H9 (cell line): ENCODE results near the gene PELI2. TPM values are rescaled to one million over a fixed set of nuclear protein-coding genes. Genes with fewer than 3 reads are reported as not detected.

Experiments used
- DNase-seq: peaks from one replicate; pipeline ENCODE4 v3.0.0-alpha.2; 2017
- H2AFZ ChIP-seq: one replicate; pipeline ENCODE4 v1.6.1; 2013; ENCODE audit warnings: mild to moderate bottlenecking, low read length, control low read depth, moderate library complexity
- H2AK5ac ChIP-seq: 2 replicates; pipeline ENCODE4 v1.6.1; 2013; ENCODE audit warnings: low read length, control low read depth, mixed read lengths; ENCODE audit not compliant: insufficient read length
- H2BK120ac ChIP-seq: one replicate; pipeline ENCODE4 v1.6.1; 2013; ENCODE audit warnings: low read depth, mild to moderate bottlenecking, low read length, control low read depth, inconsistent platforms; ENCODE audit not compliant: poor library complexity, severe bottlenecking
- H2BK12ac ChIP-seq: 2 replicates; pipeline ENCODE4 v1.6.1; 2013; ENCODE audit warnings: low read length, control low read depth, mixed read lengths, low read depth; ENCODE audit not compliant: insufficient read length
- H2BK15ac ChIP-seq: 2 replicates; pipeline ENCODE4 v1.6.1; 2013; ENCODE audit warnings: low read depth, low read length, control low read depth
- H2BK20ac ChIP-seq: one replicate; pipeline ENCODE4 v1.6.1; 2013; ENCODE audit warnings: low read depth, mild to moderate bottlenecking, low read length, control low read depth, inconsistent platforms; ENCODE audit not compliant: poor library complexity, severe bottlenecking
- H2BK5ac ChIP-seq: 2 replicates; pipeline ENCODE4 v1.6.1; 2013; ENCODE audit warnings: low read length, control low read depth, mixed read lengths; ENCODE audit not compliant: insufficient read length
- H3K14ac ChIP-seq: 2 replicates; pipeline ENCODE4 v1.6.1; 2013; ENCODE audit warnings: low read length, control low read depth; ENCODE audit not compliant: insufficient read depth
- H3K18ac ChIP-seq: 2 replicates; pipeline ENCODE4 v1.6.1; 2013; ENCODE audit warnings: low read depth, mild to moderate bottlenecking, mixed read lengths, low read length, control low read depth; ENCODE audit not compliant: insufficient read length
- H3K23ac ChIP-seq: 2 replicates; pipeline ENCODE4 v1.6.1; 2013; ENCODE audit warnings: low read length, control low read depth, mixed read lengths, low read depth; ENCODE audit not compliant: insufficient read length
- H3K23me2 ChIP-seq: 2 replicates; pipeline ENCODE4 v1.6.1; 2013; ENCODE audit warnings: low read depth, mild to moderate bottlenecking, mixed read lengths, low read length, control low read depth; ENCODE audit not compliant: insufficient read length, poor library complexity, severe bottlenecking
- H3K27ac ChIP-seq: 2 replicates; pipeline ENCODE4 v1.5.1; 2013; ENCODE audit warnings: low read length, control low read depth, mixed read lengths, low read depth; ENCODE audit not compliant: insufficient read length
- H3K27me3 ChIP-seq: 2 replicates; pipeline ENCODE4 v1.6.1; 2013; ENCODE audit warnings: low read length, control low read depth, inconsistent platforms; ENCODE audit not compliant: insufficient read depth
- H3K4ac ChIP-seq: 2 replicates; pipeline ENCODE4 v1.6.1; 2013; ENCODE audit warnings: low read depth, mild to moderate bottlenecking, control low read depth, inconsistent platforms, low read length, moderate library complexity
- H3K4me1 ChIP-seq: 2 replicates; pipeline ENCODE4 v1.6.1; 2013; ENCODE audit warnings: low read length, control low read depth, inconsistent platforms; ENCODE audit not compliant: insufficient read depth
- H3K4me2 ChIP-seq: 2 replicates; pipeline ENCODE4 v1.6.1; 2013; ENCODE audit warnings: low read length, control low read depth, mixed read lengths; ENCODE audit not compliant: insufficient read length, insufficient read depth
- H3K56ac ChIP-seq: 2 replicates; pipeline ENCODE4 v1.6.1; 2013; ENCODE audit warnings: low read depth, mild to moderate bottlenecking, mixed read lengths, low read length, control low read depth; ENCODE audit not compliant: insufficient read length
- H3K79me1 ChIP-seq: 2 replicates; pipeline ENCODE4 v1.6.1; 2013; ENCODE audit warnings: low read depth, mild to moderate bottlenecking, moderate library complexity, low read length, control low read depth, inconsistent platforms; ENCODE audit not compliant: insufficient read depth, poor library complexity, severe bottlenecking
- H3K79me2 ChIP-seq: 2 replicates; pipeline ENCODE4 v1.6.1; 2013; ENCODE audit warnings: low read length, control low read depth, inconsistent platforms; ENCODE audit not compliant: insufficient read depth
- H3K9ac ChIP-seq: 2 replicates; pipeline ENCODE4 v1.6.1; 2013; ENCODE audit warnings: low read length, control low read depth, mixed read lengths; ENCODE audit not compliant: insufficient read length; ENCODE audit errors: extremely low read depth
- H3K9me3 ChIP-seq: one replicate; pipeline ENCODE4 v1.6.1; 2013; ENCODE audit warnings: low read depth, low read length, inconsistent platforms; ENCODE audit not compliant: control insufficient read depth
- H3T11ph ChIP-seq: one replicate; pipeline ENCODE4 v1.6.1; 2013; ENCODE audit warnings: mild to moderate bottlenecking, low read length, control low read depth, inconsistent platforms
- H4K20me1 ChIP-seq: one replicate; pipeline ENCODE4 v1.6.1; 2013; ENCODE audit not compliant: control insufficient read depth, insufficient read length, insufficient read depth
- H4K5ac ChIP-seq: 2 replicates; pipeline ENCODE4 v1.6.1; 2013; ENCODE audit warnings: low read depth, mild to moderate bottlenecking, mixed read lengths, low read length, control low read depth; ENCODE audit not compliant: insufficient read length
- H4K8ac ChIP-seq: replicated peaks from 2 replicates; pipeline ENCODE4 v1.6.1; 2013; ENCODE audit warnings: low read length, control low read depth, mixed read lengths, low read depth; ENCODE audit not compliant: insufficient read length
- H4K91ac ChIP-seq: 2 replicates; pipeline ENCODE4 v1.6.1; 2013; ENCODE audit warnings: low read depth, mild to moderate bottlenecking, moderate library complexity, mixed read lengths, low read length, control low read depth; ENCODE audit not compliant: insufficient read length
- H3K27ac Mint-ChIP-seq, 3 experiments: 2 replicates in 2 of 3; 3 replicates in 1 of 3; pipeline ENCODE4 v1.8.0; 2020 to 2021; ENCODE audit warnings: mixed read lengths in 3 of 3, mild to moderate bottlenecking in 1 of 3, moderate library complexity in 1 of 3
- H3K27me3 Mint-ChIP-seq: 2 replicates; pipeline ENCODE4 v1.8.0; 2021; ENCODE audit warnings: low read depth, mild to moderate bottlenecking, moderate library complexity, mixed read lengths
- H3K36me3 Mint-ChIP-seq, 3 experiments: 2 replicates in 2 of 3; 3 replicates in 1 of 3; pipeline ENCODE4 v1.8.0; 2020 to 2021; ENCODE audit warnings: low read depth in 3 of 3, mixed read lengths in 3 of 3; ENCODE audit not compliant: insufficient read depth in 1 of 3
- H3K4me1 Mint-ChIP-seq, 2 experiments: 2 replicates each; pipeline ENCODE4 v1.8.0; 2020; ENCODE audit warnings: mixed read lengths in 2 of 2
- H3K4me3 Mint-ChIP-seq, 2 experiments: 2 replicates in 1 of 2; 3 replicates in 1 of 2; pipeline ENCODE4 v1.8.0; 2020 to 2021; ENCODE audit warnings: mild to moderate bottlenecking in 2 of 2, mixed read lengths in 2 of 2, moderate library complexity in 1 of 2
- H3K9me3 Mint-ChIP-seq, 2 experiments: 2 replicates in 1 of 2; 3 replicates in 1 of 2; pipeline ENCODE4 v1.8.0; 2020; ENCODE audit warnings: mild to moderate bottlenecking in 2 of 2, mixed read lengths in 2 of 2, moderate library complexity in 1 of 2
- WGBS: extraction: QIAGEN DNeasy Blood & Tissue Kit; methylation state at CpG from one replicate; pipeline ENCODE4 v1.1.7; 2013; ENCODE audit warnings: missing lambda C conversion rate, low lambda C conversion rate, mixed read lengths; ENCODE audit not compliant: insufficient read length; ENCODE audit errors: extremely low coverage; 5-methylcytosine and 5-hydroxymethylcytosine counted together
- total RNA-seq: library from RNA; stranded (reverse); gene quantifications from 2 replicates; pipeline ENCODE4 v1.2.1, GENCODE V29; 2021
- TF ChIP-seq, protein P1 (sequence below): fragments of 200-600 bp; sonication (generic); conservative IDR thresholded peaks from 3 replicates; pipeline ENCODE4 v1.8.0; 2021; ENCODE audit warnings: antibody characterized with exemption, mild to moderate bottlenecking

Gene PELI2
- total RNA-seq, 1 experiment from 2014 or later: 18.0 TPM

DNA sequence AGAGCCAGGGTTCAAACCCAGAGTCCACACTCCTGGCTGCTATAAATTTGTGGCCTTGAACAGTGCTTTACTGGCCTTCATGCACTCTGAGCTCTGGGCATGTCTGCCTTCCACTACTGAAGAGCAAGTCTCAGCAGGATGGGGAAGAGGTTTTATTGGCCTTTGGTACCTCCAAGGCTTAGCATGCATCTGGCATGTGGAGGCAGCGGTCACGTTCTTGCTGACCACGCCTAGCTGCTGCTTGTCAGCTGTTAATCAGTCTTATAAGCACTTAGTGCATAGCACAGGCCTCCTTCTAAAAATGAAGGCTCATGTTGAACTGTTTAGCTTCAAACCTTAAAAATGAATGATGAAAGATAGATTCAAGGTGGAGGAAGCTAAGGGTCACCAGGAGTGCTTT lies 177.5 kb downstream of the PELI2 start:
- no peak overlapping the region for H2BK20ac ChIP-seq
- no peak overlapping the region for H3K18ac ChIP-seq
- no peak overlapping the region for H3T11ph ChIP-seq
- H3K4ac ChIP-seq: no peak overlapping the region
- H3K23me2 ChIP-seq: no peaks in the 10 kb centered on the region
- H2AK5ac ChIP-seq: no peak overlapping the region
- Mint-ChIP-seq H3K36me3 (peaks cover 0 to 4% (median 0%) of the 10 kb centered on the region in 3 experiments; a peak in 3 of 7 replicates), H3K4me3 (no peak overlapping the region), H3K27ac (no peak overlapping the region), H3K4me1 (0 out of 4 replicates have a peak, but pooled peaks cover 0 to 2% of the 10 kb centered on the region in 2 experiments), H3K9me3 (no peaks in the 10 kb centered on the region), H3K27me3 (no peaks in the 10 kb centered on the region)
- TF ChIP-seq, protein P1, sequence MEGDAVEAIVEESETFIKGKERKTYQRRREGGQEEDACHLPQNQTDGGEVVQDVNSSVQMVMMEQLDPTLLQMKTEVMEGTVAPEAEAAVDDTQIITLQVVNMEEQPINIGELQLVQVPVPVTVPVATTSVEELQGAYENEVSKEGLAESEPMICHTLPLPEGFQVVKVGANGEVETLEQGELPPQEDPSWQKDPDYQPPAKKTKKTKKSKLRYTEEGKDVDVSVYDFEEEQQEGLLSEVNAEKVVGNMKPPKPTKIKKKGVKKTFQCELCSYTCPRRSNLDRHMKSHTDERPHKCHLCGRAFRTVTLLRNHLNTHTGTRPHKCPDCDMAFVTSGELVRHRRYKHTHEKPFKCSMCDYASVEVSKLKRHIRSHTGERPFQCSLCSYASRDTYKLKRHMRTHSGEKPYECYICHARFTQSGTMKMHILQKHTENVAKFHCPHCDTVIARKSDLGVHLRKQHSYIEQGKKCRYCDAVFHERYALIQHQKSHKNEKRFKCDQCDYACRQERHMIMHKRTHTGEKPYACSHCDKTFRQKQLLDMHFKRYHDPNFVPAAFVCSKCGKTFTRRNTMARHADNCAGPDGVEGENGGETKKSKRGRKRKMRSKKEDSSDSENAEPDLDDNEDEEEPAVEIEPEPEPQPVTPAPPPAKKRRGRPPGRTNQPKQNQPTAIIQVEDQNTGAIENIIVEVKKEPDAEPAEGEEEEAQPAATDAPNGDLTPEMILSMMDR: no peak
- no peaks in the 10 kb centered on the region for H3K27me3 ChIP-seq
- no peak overlapping the region for H3K27ac ChIP-seq
- no peak overlapping the region for H2BK12ac ChIP-seq
- H3K23ac ChIP-seq: no peak overlapping the region
- no peak overlapping the region for H2AFZ ChIP-seq
- no peaks in the 10 kb centered on the region for H3K4me1 ChIP-seq
- H3K14ac ChIP-seq: no peak overlapping the region
- no peaks in the 10 kb centered on the region for H3K79me2 ChIP-seq
- H2BK15ac ChIP-seq: no peak overlapping the region
- no peaks in the 10 kb centered on the region for H4K20me1 ChIP-seq
- no peak overlapping the region for H4K8ac ChIP-seq
- DNase-seq: no peak
- H2BK5ac ChIP-seq: no peak overlapping the region
- no peaks in the 10 kb centered on the region for H3K9me3 ChIP-seq
- H3K79me1 ChIP-seq: no peaks in the 10 kb centered on the region
- H2BK120ac ChIP-seq: no peak overlapping the region
- H3K4me2 ChIP-seq: no peak overlapping the region
- H3K9ac ChIP-seq: no peak overlapping the region
- WGBS: no CpG with 5 or more reads among the region's 3 CpGs
- H3K56ac ChIP-seq: no peak overlapping the region
- no peak overlapping the region for H4K5ac ChIP-seq
- no peak overlapping the region for H4K91ac ChIP-seq
